A549 treated with CpdA at 1 μM for 4 hours (cell line): Measurements from ENCODE around the gene SHISA3. TPM values are rescaled to one million over a fixed set of nuclear protein-coding genes. Genes with fewer than 3 reads are reported as not detected.

Source experiments
- total RNA-seq: library from RNA; stranded (reverse); fragments of 200-300 nt; extraction: Qiagen RNA extraction; gene quantifications from 5 replicates; pipeline ENCODE4 v1.2.3, GENCODE V29; 2022; ENCODE audit warnings: low read depth

SHISA3 gene
- not detected in 5 replicates for total RNA-seq

DNA sequence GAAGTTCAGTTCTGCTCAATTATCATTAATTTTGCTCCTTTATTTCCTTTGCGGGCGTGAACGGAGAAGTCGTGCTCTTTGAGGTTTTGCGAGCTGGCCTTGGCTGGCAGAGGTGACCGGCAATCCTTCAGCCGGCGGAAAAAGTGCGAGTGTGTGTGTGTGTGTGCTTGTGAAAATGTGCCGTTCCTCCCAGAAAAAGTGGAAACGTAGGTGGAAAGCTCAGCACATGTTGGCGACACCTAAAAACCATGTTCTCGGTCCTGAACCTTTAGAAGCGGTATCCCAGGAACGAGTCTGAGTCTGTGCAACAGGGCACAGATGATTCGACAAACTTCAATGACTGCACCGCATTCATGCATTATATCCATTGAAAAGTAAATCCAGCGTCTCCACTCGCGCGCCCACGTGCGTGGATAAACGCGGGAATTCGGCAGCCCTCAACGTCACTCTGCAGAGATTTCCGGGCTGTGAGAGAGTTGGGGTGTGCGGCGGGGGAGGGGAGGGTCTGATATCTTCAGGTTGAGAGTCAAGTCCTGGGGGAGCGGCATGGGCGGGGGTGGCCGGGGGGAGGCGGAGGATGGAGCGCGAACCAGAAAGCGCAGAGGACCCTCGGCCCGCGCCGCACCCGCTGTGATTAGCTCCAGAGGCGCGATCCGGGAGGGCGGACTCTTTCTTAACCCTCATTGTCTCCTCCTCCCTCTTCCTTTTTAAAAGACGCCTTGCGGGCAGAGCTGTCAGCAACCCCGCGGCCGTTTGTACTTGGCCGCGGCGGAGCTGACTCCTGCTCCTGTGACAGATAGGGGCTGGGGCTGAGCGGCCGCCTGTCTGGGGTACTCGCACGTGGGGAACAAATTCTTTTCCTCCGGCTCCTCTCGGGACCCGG, at the start of gene SHISA3:
Gene SHISA3, plus strand, starts transcription at position 737 of the 883 bp plus-strand sequence. CDS start 569 bp downstream, outside the sequence.

Other genes with a start within 250 kb of the SHISA3 start
- gene BEND4, start 244.8 kb upstream of the SHISA3 start, total RNA-seq: not detected in 5 replicates